Nephron progenitor cell (in vitro differentiated cells): ENCODE measurements around the gene GLIS1.

Experiments
- DNase-seq: peaks from one replicate; pipeline ENCODE4 v3.0.0; 2021
- H3K27ac Mint-ChIP-seq: 2 replicates; pipeline ENCODE4 v1.8.0; 2021; ENCODE audit warnings: mild to moderate bottlenecking, moderate library complexity, mixed read lengths
- H3K27me3 Mint-ChIP-seq: 2 replicates; pipeline ENCODE4 v1.8.0; 2021; ENCODE audit warnings: mild to moderate bottlenecking, low read depth, mixed read lengths; ENCODE audit not compliant: poor library complexity
- H3K36me3 Mint-ChIP-seq: 2 replicates; pipeline ENCODE4 v1.8.0; 2021; ENCODE audit warnings: low read depth, mixed read lengths
- H3K4me1 Mint-ChIP-seq: 2 replicates; pipeline ENCODE4 v1.8.0; 2021; ENCODE audit warnings: mixed read lengths
- H3K4me3 Mint-ChIP-seq: 2 replicates; pipeline ENCODE4 v1.8.0; 2021; ENCODE audit warnings: mild to moderate bottlenecking, moderate library complexity, mixed read lengths
- H3K9me3 Mint-ChIP-seq: 2 replicates; pipeline ENCODE4 v1.8.0; 2021; ENCODE audit warnings: mild to moderate bottlenecking, moderate library complexity, mixed read lengths
- TF ChIP-seq, protein P1 (sequence below): fragments of 200-600 bp; sonication (generic); IDR thresholded peaks from 2 replicates; pipeline ENCODE4 v1.5.0; 2021; ENCODE audit warnings: antibody characterized with exemption

GLIS1 gene

DNA sequence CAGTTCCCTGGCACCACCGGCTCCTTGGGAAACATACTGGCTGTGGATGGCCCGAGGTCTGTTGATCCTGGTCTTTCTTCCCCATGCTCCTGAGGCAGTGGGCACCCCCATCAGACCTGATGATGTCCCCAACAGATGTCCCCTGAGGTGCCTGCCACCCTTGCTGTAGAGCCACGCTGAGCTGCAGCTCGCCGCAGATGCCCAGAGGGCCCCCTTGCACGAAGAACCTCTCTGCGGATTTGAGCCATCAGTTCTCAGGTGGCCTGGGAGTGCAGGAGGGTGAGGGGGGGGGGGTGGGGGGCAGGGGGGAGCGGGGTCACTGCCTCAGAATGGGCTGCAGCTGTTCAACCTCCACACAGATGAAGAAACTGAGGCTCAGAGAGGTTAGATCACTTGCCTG, 60.9 kb downstream of the GLIS1 start:
- no peaks in the 10 kb centered on the region for H3K9me3 Mint-ChIP-seq
- TF ChIP-seq, protein P1, sequence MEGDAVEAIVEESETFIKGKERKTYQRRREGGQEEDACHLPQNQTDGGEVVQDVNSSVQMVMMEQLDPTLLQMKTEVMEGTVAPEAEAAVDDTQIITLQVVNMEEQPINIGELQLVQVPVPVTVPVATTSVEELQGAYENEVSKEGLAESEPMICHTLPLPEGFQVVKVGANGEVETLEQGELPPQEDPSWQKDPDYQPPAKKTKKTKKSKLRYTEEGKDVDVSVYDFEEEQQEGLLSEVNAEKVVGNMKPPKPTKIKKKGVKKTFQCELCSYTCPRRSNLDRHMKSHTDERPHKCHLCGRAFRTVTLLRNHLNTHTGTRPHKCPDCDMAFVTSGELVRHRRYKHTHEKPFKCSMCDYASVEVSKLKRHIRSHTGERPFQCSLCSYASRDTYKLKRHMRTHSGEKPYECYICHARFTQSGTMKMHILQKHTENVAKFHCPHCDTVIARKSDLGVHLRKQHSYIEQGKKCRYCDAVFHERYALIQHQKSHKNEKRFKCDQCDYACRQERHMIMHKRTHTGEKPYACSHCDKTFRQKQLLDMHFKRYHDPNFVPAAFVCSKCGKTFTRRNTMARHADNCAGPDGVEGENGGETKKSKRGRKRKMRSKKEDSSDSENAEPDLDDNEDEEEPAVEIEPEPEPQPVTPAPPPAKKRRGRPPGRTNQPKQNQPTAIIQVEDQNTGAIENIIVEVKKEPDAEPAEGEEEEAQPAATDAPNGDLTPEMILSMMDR, result no peak
- no peaks in the 10 kb centered on the region for H3K36me3 Mint-ChIP-seq
- no peak overlapping the region for H3K4me3 Mint-ChIP-seq
- H3K4me1 Mint-ChIP-seq, result peaks cover 52% of the 10 kb centered on the region
- DNase-seq, result no peak
- no peak overlapping the region for H3K27ac Mint-ChIP-seq
- H3K27me3 Mint-ChIP-seq, result peaks cover 40% of the 10 kb centered on the region

DNA sequence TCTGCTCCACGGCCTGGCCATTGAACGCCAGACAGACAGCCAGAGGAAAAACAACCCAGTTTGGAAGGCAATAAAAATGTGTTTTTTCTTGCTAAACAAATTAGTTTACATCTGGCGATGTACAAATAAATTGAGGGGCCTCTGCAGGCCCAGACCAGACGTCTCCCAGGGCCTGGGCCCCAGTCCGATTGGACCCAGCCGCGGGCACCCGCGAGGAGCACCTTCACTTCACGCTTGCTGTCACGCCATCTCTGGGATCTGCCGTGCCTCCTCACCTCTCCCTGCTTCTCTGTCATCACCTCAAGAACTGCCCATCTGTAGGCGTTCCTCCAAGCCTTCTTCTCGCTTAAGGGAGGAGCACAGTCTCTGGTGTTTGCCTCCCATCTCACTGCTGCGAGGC, 61.5 kb downstream of the GLIS1 start:
- Mint-ChIP-seq H3K4me1 (peaks cover 50% of the 10 kb centered on the region), H3K27ac (no peak overlapping the region), H3K27me3 (peaks cover 38% of the 10 kb centered on the region), H3K9me3 (no peaks in the 10 kb centered on the region), H3K36me3 (no peaks in the 10 kb centered on the region), H3K4me3 (no peak overlapping the region)
- TF ChIP-seq, protein P1, result no peak
- DNase-seq, result no peak

DNA sequence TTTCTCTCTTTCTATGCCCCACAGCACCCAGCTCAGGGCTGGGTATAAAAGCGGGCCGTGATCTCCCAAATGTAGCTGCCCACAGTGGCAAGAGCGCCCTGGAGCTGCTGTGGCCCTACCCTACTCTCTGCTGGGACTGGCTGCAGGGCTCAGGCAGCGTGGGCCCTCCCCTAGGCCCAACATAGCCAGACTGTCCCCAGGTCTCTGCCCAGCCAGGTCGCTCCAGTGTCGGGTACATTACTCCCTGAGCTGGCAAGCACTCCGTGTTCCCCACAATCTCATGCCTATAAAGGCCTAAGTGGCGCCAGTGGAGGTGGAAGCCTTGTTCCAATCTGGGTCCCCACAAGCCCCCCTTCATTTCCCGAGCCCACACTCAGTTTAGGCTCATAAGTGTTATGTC, 66.2 kb downstream of the GLIS1 start:
- TF ChIP-seq, protein P1, result no peak
- H3K9me3 Mint-ChIP-seq, result no peaks in the 10 kb centered on the region
- H3K27me3 Mint-ChIP-seq, result peaks cover 25% of the 10 kb centered on the region
- H3K4me1 Mint-ChIP-seq, result peaks cover 12% of the 10 kb centered on the region
- no peak for DNase-seq
- no peaks in the 10 kb centered on the region for H3K36me3 Mint-ChIP-seq
- no peak overlapping the region for H3K27ac Mint-ChIP-seq
- no peak overlapping the region for H3K4me3 Mint-ChIP-seq

DNA sequence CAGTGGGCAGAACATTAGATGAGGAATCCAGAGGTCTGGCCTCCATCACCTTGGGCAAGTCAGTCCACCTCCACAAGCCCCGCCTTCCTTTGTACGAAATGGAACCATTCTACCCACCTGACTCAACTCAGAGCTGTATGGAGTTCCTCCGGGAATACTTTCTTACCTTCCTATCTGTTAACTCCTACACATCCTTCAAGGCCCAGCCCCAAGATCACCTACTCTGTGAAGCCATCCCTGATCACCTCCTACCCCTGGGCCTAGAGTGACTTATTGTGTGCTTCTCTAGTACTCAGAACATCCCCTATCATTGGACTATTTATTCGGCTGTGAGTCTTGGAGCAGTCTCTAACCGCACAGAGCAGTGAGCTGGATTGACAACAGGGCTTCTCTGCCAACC, 66.7 kb downstream of the GLIS1 start:
- Mint-ChIP-seq H3K9me3 (no peaks in the 10 kb centered on the region), H3K4me3 (no peak overlapping the region), H3K4me1 (peaks cover 7% of the 10 kb centered on the region), H3K36me3 (no peaks in the 10 kb centered on the region), H3K27me3 (peaks cover 25% of the 10 kb centered on the region), H3K27ac (no peak overlapping the region)
- TF ChIP-seq, protein P1, result no peak
- no peak for DNase-seq

DNA sequence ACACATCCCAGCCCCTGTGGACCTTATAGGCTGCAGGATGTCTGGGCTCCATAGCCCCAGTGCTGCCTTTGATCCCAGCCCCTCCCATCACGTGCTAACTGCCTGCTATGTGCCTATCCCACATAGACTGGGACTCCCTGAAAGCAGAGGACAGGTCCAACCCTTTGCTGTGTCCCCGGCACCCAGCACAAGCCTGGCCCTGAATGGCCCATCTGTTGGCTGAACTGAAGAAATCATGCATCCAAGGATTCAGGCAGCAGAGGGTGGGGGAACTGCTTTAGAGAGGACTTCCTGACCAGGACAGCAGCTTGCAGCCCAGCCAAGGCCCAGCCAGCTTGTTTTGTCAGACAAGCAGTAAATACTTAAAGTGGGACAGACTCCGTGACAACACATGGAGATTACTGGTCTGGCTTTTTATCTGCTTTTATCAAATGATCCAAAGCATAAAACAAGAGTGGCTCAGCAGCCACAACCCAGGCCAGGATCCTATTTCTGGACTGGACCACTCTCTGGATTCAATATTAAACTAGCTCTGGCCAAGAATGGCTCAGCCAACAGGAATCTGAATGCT, 69.3 kb downstream of the GLIS1 start:
- H3K4me1 Mint-ChIP-seq, result no peaks in the 10 kb centered on the region
- no peaks in the 10 kb centered on the region for H3K9me3 Mint-ChIP-seq
- no peak overlapping the region for H3K27ac Mint-ChIP-seq
- TF ChIP-seq, protein P1, result no peak
- H3K4me3 Mint-ChIP-seq, result no peak overlapping the region
- H3K27me3 Mint-ChIP-seq, result peaks cover 26% of the 10 kb centered on the region
- no peaks in the 10 kb centered on the region for H3K36me3 Mint-ChIP-seq
- DNase-seq, result no peak

DNA sequence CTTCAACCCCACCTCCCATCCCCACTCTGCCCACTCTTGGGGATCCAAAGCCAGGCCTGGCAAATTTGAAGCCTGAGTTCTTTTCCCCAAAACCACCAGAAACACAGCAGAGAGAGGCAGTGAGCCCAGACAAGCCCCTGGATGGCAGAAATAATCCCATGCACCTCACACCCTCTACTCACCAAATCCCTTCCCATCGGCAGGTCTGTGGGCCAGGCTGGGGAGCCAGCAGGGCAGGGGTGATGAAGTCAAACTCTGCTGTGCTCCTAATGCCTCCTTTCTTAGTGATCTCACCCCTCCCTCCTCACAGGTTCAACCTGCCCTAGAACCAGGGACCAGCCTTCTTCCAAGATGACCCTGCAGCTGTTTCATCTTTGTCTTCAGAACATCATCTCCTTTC, 72.4 kb downstream of the GLIS1 start:
- TF ChIP-seq, protein P1, result no peak
- no peak overlapping the region for H3K27ac Mint-ChIP-seq
- no peaks in the 10 kb centered on the region for H3K36me3 Mint-ChIP-seq
- H3K27me3 Mint-ChIP-seq, result peaks cover 17% of the 10 kb centered on the region
- H3K4me3 Mint-ChIP-seq, result no peak overlapping the region
- DNase-seq, result no peak
- H3K4me1 Mint-ChIP-seq, result peaks cover 18% of the 10 kb centered on the region
- H3K9me3 Mint-ChIP-seq, result no peaks in the 10 kb centered on the region
